H9 (cell line): ENCODE data around the gene CFAP97D2. TPM values are rescaled to one million over a fixed set of nuclear protein-coding genes. Genes with fewer than 3 reads are reported as not detected.

Experiments used
- DNase-seq: peaks from one replicate; pipeline ENCODE4 v3.0.0-alpha.2; 2017
- H2AFZ ChIP-seq: one replicate; pipeline ENCODE4 v1.6.1; 2013; ENCODE audit warnings: mild to moderate bottlenecking, low read length, control low read depth, moderate library complexity
- H2AK5ac ChIP-seq: 2 replicates; pipeline ENCODE4 v1.6.1; 2013; ENCODE audit warnings: low read length, control low read depth, mixed read lengths; ENCODE audit not compliant: insufficient read length
- H2BK120ac ChIP-seq: one replicate; pipeline ENCODE4 v1.6.1; 2013; ENCODE audit warnings: low read depth, mild to moderate bottlenecking, low read length, control low read depth, inconsistent platforms; ENCODE audit not compliant: poor library complexity, severe bottlenecking
- H2BK12ac ChIP-seq: 2 replicates; pipeline ENCODE4 v1.6.1; 2013; ENCODE audit warnings: low read length, control low read depth, mixed read lengths, low read depth; ENCODE audit not compliant: insufficient read length
- H2BK15ac ChIP-seq: 2 replicates; pipeline ENCODE4 v1.6.1; 2013; ENCODE audit warnings: low read depth, low read length, control low read depth
- H2BK20ac ChIP-seq: one replicate; pipeline ENCODE4 v1.6.1; 2013; ENCODE audit warnings: low read depth, mild to moderate bottlenecking, low read length, control low read depth, inconsistent platforms; ENCODE audit not compliant: poor library complexity, severe bottlenecking
- H2BK5ac ChIP-seq: 2 replicates; pipeline ENCODE4 v1.6.1; 2013; ENCODE audit warnings: low read length, control low read depth, mixed read lengths; ENCODE audit not compliant: insufficient read length
- H3K14ac ChIP-seq: 2 replicates; pipeline ENCODE4 v1.6.1; 2013; ENCODE audit warnings: low read length, control low read depth; ENCODE audit not compliant: insufficient read depth
- H3K18ac ChIP-seq: 2 replicates; pipeline ENCODE4 v1.6.1; 2013; ENCODE audit warnings: low read depth, mild to moderate bottlenecking, mixed read lengths, low read length, control low read depth; ENCODE audit not compliant: insufficient read length
- H3K23ac ChIP-seq: 2 replicates; pipeline ENCODE4 v1.6.1; 2013; ENCODE audit warnings: low read length, control low read depth, mixed read lengths, low read depth; ENCODE audit not compliant: insufficient read length
- H3K23me2 ChIP-seq: 2 replicates; pipeline ENCODE4 v1.6.1; 2013; ENCODE audit warnings: low read depth, mild to moderate bottlenecking, mixed read lengths, low read length, control low read depth; ENCODE audit not compliant: insufficient read length, poor library complexity, severe bottlenecking
- H3K27ac ChIP-seq: 2 replicates; pipeline ENCODE4 v1.5.1; 2013; ENCODE audit warnings: low read length, control low read depth, mixed read lengths, low read depth; ENCODE audit not compliant: insufficient read length
- H3K27me3 ChIP-seq: 2 replicates; pipeline ENCODE4 v1.6.1; 2013; ENCODE audit warnings: low read length, control low read depth, inconsistent platforms; ENCODE audit not compliant: insufficient read depth
- H3K4ac ChIP-seq: 2 replicates; pipeline ENCODE4 v1.6.1; 2013; ENCODE audit warnings: low read depth, mild to moderate bottlenecking, control low read depth, inconsistent platforms, low read length, moderate library complexity
- H3K4me1 ChIP-seq: 2 replicates; pipeline ENCODE4 v1.6.1; 2013; ENCODE audit warnings: low read length, control low read depth, inconsistent platforms; ENCODE audit not compliant: insufficient read depth
- H3K4me2 ChIP-seq: 2 replicates; pipeline ENCODE4 v1.6.1; 2013; ENCODE audit warnings: low read length, control low read depth, mixed read lengths; ENCODE audit not compliant: insufficient read length, insufficient read depth
- H3K56ac ChIP-seq: 2 replicates; pipeline ENCODE4 v1.6.1; 2013; ENCODE audit warnings: low read depth, mild to moderate bottlenecking, mixed read lengths, low read length, control low read depth; ENCODE audit not compliant: insufficient read length
- H3K79me1 ChIP-seq: 2 replicates; pipeline ENCODE4 v1.6.1; 2013; ENCODE audit warnings: low read depth, mild to moderate bottlenecking, moderate library complexity, low read length, control low read depth, inconsistent platforms; ENCODE audit not compliant: insufficient read depth, poor library complexity, severe bottlenecking
- H3K79me2 ChIP-seq: 2 replicates; pipeline ENCODE4 v1.6.1; 2013; ENCODE audit warnings: low read length, control low read depth, inconsistent platforms; ENCODE audit not compliant: insufficient read depth
- H3K9ac ChIP-seq: 2 replicates; pipeline ENCODE4 v1.6.1; 2013; ENCODE audit warnings: low read length, control low read depth, mixed read lengths; ENCODE audit not compliant: insufficient read length; ENCODE audit errors: extremely low read depth
- H3K9me3 ChIP-seq: one replicate; pipeline ENCODE4 v1.6.1; 2013; ENCODE audit warnings: low read depth, low read length, inconsistent platforms; ENCODE audit not compliant: control insufficient read depth
- H3T11ph ChIP-seq: one replicate; pipeline ENCODE4 v1.6.1; 2013; ENCODE audit warnings: mild to moderate bottlenecking, low read length, control low read depth, inconsistent platforms
- H4K20me1 ChIP-seq: one replicate; pipeline ENCODE4 v1.6.1; 2013; ENCODE audit not compliant: control insufficient read depth, insufficient read length, insufficient read depth
- H4K5ac ChIP-seq: 2 replicates; pipeline ENCODE4 v1.6.1; 2013; ENCODE audit warnings: low read depth, mild to moderate bottlenecking, mixed read lengths, low read length, control low read depth; ENCODE audit not compliant: insufficient read length
- H4K8ac ChIP-seq: replicated peaks from 2 replicates; pipeline ENCODE4 v1.6.1; 2013; ENCODE audit warnings: low read length, control low read depth, mixed read lengths, low read depth; ENCODE audit not compliant: insufficient read length
- H4K91ac ChIP-seq: 2 replicates; pipeline ENCODE4 v1.6.1; 2013; ENCODE audit warnings: low read depth, mild to moderate bottlenecking, moderate library complexity, mixed read lengths, low read length, control low read depth; ENCODE audit not compliant: insufficient read length
- H3K27ac Mint-ChIP-seq, 3 experiments: 2 replicates in 2 of 3; 3 replicates in 1 of 3; pipeline ENCODE4 v1.8.0; 2020 to 2021; ENCODE audit warnings: mixed read lengths in 3 of 3, mild to moderate bottlenecking in 1 of 3, moderate library complexity in 1 of 3
- H3K27me3 Mint-ChIP-seq: 2 replicates; pipeline ENCODE4 v1.8.0; 2021; ENCODE audit warnings: low read depth, mild to moderate bottlenecking, moderate library complexity, mixed read lengths
- H3K36me3 Mint-ChIP-seq, 3 experiments: 2 replicates in 2 of 3; 3 replicates in 1 of 3; pipeline ENCODE4 v1.8.0; 2020 to 2021; ENCODE audit warnings: low read depth in 3 of 3, mixed read lengths in 3 of 3; ENCODE audit not compliant: insufficient read depth in 1 of 3
- H3K4me1 Mint-ChIP-seq, 2 experiments: 2 replicates each; pipeline ENCODE4 v1.8.0; 2020; ENCODE audit warnings: mixed read lengths in 2 of 2
- H3K4me3 Mint-ChIP-seq, 2 experiments: 2 replicates in 1 of 2; 3 replicates in 1 of 2; pipeline ENCODE4 v1.8.0; 2020 to 2021; ENCODE audit warnings: mild to moderate bottlenecking in 2 of 2, mixed read lengths in 2 of 2, moderate library complexity in 1 of 2
- H3K9me3 Mint-ChIP-seq, 2 experiments: 2 replicates in 1 of 2; 3 replicates in 1 of 2; pipeline ENCODE4 v1.8.0; 2020; ENCODE audit warnings: mild to moderate bottlenecking in 2 of 2, mixed read lengths in 2 of 2, moderate library complexity in 1 of 2
- WGBS: extraction: QIAGEN DNeasy Blood & Tissue Kit; methylation state at CpG from one replicate; pipeline ENCODE4 v1.1.7; 2013; ENCODE audit warnings: missing lambda C conversion rate, low lambda C conversion rate, mixed read lengths; ENCODE audit not compliant: insufficient read length; ENCODE audit errors: extremely low coverage; 5-methylcytosine and 5-hydroxymethylcytosine counted together
- total RNA-seq: library from RNA; stranded (reverse); gene quantifications from 2 replicates; pipeline ENCODE4 v1.2.1, GENCODE V29; 2021
- TF ChIP-seq, protein P1 (sequence below): fragments of 200-600 bp; sonication (generic); conservative IDR thresholded peaks from 3 replicates; pipeline ENCODE4 v1.8.0; 2021; ENCODE audit warnings: antibody characterized with exemption, mild to moderate bottlenecking

The CFAP97D2 gene
- total RNA-seq, 1 experiment from 2014 or later: not detected

DNA sequence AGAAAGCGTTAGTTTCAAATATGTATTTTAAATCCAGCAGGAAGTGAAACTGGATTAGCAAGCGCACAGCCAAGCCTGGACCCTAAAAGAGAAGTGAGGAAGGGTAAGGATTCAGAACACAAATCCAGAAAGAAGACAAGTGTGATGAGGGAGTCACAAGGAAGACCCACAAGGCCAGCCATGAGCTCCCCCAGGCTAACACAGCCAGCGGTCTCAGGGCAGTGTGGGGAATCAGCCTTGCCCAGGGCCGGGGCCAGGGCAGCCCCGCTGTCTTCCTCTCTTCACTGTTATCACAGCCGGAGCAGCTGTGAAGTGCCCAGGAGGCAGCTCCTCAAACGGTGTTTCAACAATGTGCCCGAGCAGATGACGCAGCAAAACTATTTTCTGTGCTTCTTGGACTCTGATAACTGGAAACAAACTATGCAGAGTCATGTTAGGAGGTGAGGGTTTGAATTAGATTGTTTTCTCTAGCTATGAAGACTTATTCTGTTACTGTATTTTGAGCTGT lies 43.5 kb downstream of the CFAP97D2 start:
- H2AK5ac ChIP-seq: no peak overlapping the region
- no peak overlapping the region for H2BK20ac ChIP-seq
- H3K79me2 ChIP-seq: no peaks in the 10 kb centered on the region
- H3K79me1 ChIP-seq: no peaks in the 10 kb centered on the region
- no peaks in the 10 kb centered on the region for H3K27me3 ChIP-seq
- TF ChIP-seq, protein P1, sequence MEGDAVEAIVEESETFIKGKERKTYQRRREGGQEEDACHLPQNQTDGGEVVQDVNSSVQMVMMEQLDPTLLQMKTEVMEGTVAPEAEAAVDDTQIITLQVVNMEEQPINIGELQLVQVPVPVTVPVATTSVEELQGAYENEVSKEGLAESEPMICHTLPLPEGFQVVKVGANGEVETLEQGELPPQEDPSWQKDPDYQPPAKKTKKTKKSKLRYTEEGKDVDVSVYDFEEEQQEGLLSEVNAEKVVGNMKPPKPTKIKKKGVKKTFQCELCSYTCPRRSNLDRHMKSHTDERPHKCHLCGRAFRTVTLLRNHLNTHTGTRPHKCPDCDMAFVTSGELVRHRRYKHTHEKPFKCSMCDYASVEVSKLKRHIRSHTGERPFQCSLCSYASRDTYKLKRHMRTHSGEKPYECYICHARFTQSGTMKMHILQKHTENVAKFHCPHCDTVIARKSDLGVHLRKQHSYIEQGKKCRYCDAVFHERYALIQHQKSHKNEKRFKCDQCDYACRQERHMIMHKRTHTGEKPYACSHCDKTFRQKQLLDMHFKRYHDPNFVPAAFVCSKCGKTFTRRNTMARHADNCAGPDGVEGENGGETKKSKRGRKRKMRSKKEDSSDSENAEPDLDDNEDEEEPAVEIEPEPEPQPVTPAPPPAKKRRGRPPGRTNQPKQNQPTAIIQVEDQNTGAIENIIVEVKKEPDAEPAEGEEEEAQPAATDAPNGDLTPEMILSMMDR: no peak
- H3K9me3 ChIP-seq: no peaks in the 10 kb centered on the region
- H3K18ac ChIP-seq: no peak overlapping the region
- Mint-ChIP-seq H3K27ac (peak overlapping the region in 2 of 3 experiments; percentile 8 to 64; a peak in 1 of 7 replicates), H3K4me3 (no peak overlapping the region), H3K36me3 (no peaks in the 10 kb centered on the region), H3K9me3 (peaks cover 0 to 3% of the 10 kb centered on the region in 2 experiments; a peak in 2 of 5 replicates), H3K27me3 (no peaks in the 10 kb centered on the region; the same call in 1 of the 2 replicates), H3K4me1 (peaks cover 10 to 12% of the 10 kb centered on the region in 2 experiments)
- peaks cover 4% of the 10 kb centered on the region; the same call in 1 of the 2 replicates for H3K4me1 ChIP-seq
- no peaks in the 10 kb centered on the region for H4K20me1 ChIP-seq
- no peak overlapping the region for H3K56ac ChIP-seq
- H3K4ac ChIP-seq: no peak overlapping the region
- H2BK15ac ChIP-seq: no peak overlapping the region
- H3K23ac ChIP-seq: no peak overlapping the region
- no peaks in the 10 kb centered on the region for H3K23me2 ChIP-seq
- H3K14ac ChIP-seq: no peak overlapping the region
- H4K5ac ChIP-seq: no peak overlapping the region
- no peak overlapping the region for H4K8ac ChIP-seq
- no peak overlapping the region for H4K91ac ChIP-seq
- H2BK5ac ChIP-seq: no peak overlapping the region
- H2BK12ac ChIP-seq: no peak overlapping the region
- H2BK120ac ChIP-seq: no peak overlapping the region
- DNase-seq: no peak
- H3T11ph ChIP-seq: no peak overlapping the region
- no peak overlapping the region for H3K27ac ChIP-seq
- no peak overlapping the region for H2AFZ ChIP-seq
- no peak overlapping the region for H3K9ac ChIP-seq
- H3K4me2 ChIP-seq: no peak overlapping the region
- WGBS: no CpG with 5 or more reads among the region's 9 CpGs
